ENCODE results near the gene PELO. TPM values are rescaled to one million over a fixed set of nuclear protein-coding genes. Genes with fewer than 3 reads are reported as not detected.

The PELO gene
- polyA plus RNA-seq, 1 of the 3 experiments (the other 2 are of a cell fraction): 10.7 TPM

DNA sequence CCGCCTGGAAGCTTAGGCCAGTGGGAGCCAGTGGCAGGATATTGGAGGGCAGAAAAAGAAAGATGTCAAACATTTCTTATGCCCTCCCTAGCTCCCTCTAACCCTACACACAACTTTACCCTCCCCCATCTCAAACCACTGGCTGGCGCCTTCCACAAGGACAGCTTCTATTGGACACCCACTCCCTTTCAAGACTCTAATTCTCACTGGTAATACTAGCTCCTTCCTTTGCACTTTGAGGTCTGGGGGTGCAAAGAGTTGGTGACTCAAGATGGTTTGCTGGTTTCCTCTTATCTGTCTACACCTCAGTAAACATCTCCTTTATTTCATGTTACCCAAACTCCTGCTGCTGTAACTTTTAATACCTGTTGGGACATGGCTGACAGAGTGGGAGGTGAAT, 11.6 kb upstream of the PELO start:
- no peak overlapping the region for H3K4me3 ChIP-seq (ENCODE audit: low read depth in 2 of 2, low read length in 1 of 2)
- TF ChIP-seq, protein P1, sequence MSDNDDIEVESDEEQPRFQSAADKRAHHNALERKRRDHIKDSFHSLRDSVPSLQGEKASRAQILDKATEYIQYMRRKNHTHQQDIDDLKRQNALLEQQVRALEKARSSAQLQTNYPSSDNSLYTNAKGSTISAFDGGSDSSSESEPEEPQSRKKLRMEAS (IDR thresholded peaks at IDR 0.05; ENCODE audit: low read depth): no peak
- no peak for TF ChIP-seq GABPA (IDR thresholded peaks at IDR 0.05; ENCODE audit: low read depth)
- TF ChIP-seq, protein P2, sequence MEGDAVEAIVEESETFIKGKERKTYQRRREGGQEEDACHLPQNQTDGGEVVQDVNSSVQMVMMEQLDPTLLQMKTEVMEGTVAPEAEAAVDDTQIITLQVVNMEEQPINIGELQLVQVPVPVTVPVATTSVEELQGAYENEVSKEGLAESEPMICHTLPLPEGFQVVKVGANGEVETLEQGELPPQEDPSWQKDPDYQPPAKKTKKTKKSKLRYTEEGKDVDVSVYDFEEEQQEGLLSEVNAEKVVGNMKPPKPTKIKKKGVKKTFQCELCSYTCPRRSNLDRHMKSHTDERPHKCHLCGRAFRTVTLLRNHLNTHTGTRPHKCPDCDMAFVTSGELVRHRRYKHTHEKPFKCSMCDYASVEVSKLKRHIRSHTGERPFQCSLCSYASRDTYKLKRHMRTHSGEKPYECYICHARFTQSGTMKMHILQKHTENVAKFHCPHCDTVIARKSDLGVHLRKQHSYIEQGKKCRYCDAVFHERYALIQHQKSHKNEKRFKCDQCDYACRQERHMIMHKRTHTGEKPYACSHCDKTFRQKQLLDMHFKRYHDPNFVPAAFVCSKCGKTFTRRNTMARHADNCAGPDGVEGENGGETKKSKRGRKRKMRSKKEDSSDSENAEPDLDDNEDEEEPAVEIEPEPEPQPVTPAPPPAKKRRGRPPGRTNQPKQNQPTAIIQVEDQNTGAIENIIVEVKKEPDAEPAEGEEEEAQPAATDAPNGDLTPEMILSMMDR (IDR thresholded peaks at IDR 0.05): no peak
- TF ChIP-seq RAD21 (IDR thresholded peaks at IDR 0.05; ENCODE audit: low read length): no peak
- no peak for TF ChIP-seq ELF1 (IDR thresholded peaks at IDR 0.05)
- TF ChIP-seq TEAD4 (IDR thresholded peaks at IDR 0.05; ENCODE audit: borderline replicate concordance, insufficient read depth): no peak
- TF ChIP-seq SIN3A (IDR thresholded peaks at IDR 0.05; ENCODE audit: borderline replicate concordance, low read depth, low read length): no peak
- TF ChIP-seq NFIC (IDR thresholded peaks at IDR 0.05; ENCODE audit: borderline replicate concordance): no peak
- TF ChIP-seq RXRA (IDR thresholded peaks at IDR 0.05; ENCODE audit: borderline replicate concordance, low read depth): no peak
- no peak for TF ChIP-seq RCOR1 (IDR thresholded peaks at IDR 0.05; ENCODE audit: low read length)
- TF ChIP-seq, protein P3, sequence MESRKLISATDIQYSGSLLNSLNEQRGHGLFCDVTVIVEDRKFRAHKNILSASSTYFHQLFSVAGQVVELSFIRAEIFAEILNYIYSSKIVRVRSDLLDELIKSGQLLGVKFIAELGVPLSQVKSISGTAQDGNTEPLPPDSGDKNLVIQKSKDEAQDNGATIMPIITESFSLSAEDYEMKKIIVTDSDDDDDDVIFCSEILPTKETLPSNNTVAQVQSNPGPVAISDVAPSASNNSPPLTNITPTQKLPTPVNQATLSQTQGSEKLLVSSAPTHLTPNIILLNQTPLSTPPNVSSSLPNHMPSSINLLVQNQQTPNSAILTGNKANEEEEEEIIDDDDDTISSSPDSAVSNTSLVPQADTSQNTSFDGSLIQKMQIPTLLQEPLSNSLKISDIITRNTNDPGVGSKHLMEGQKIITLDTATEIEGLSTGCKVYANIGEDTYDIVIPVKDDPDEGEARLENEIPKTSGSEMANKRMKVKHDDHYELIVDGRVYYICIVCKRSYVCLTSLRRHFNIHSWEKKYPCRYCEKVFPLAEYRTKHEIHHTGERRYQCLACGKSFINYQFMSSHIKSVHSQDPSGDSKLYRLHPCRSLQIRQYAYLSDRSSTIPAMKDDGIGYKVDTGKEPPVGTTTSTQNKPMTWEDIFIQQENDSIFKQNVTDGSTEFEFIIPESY (IDR thresholded peaks at IDR 0.05; ENCODE audit: borderline replicate concordance, low read depth): no peak
- TF ChIP-seq, protein P4, sequence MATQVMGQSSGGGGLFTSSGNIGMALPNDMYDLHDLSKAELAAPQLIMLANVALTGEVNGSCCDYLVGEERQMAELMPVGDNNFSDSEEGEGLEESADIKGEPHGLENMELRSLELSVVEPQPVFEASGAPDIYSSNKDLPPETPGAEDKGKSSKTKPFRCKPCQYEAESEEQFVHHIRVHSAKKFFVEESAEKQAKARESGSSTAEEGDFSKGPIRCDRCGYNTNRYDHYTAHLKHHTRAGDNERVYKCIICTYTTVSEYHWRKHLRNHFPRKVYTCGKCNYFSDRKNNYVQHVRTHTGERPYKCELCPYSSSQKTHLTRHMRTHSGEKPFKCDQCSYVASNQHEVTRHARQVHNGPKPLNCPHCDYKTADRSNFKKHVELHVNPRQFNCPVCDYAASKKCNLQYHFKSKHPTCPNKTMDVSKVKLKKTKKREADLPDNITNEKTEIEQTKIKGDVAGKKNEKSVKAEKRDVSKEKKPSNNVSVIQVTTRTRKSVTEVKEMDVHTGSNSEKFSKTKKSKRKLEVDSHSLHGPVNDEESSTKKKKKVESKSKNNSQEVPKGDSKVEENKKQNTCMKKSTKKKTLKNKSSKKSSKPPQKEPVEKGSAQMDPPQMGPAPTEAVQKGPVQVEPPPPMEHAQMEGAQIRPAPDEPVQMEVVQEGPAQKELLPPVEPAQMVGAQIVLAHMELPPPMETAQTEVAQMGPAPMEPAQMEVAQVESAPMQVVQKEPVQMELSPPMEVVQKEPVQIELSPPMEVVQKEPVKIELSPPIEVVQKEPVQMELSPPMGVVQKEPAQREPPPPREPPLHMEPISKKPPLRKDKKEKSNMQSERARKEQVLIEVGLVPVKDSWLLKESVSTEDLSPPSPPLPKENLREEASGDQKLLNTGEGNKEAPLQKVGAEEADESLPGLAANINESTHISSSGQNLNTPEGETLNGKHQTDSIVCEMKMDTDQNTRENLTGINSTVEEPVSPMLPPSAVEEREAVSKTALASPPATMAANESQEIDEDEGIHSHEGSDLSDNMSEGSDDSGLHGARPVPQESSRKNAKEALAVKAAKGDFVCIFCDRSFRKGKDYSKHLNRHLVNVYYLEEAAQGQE (IDR thresholded peaks at IDR 0.05; ENCODE audit: low read depth, low read length): no peak
- TF ChIP-seq FOXM1 (IDR thresholded peaks at IDR 0.05; ENCODE audit: low read depth): no peak
- no peak for TF ChIP-seq TCF12 (IDR thresholded peaks at IDR 0.05)
- no peak for TF ChIP-seq MEF2A (IDR thresholded peaks at IDR 0.05; ENCODE audit: borderline replicate concordance, low read depth)
- no peak for TF ChIP-seq FOSL2 (IDR thresholded peaks at IDR 0.05; ENCODE audit: borderline replicate concordance, low read depth)
- no peak for TF ChIP-seq MXI1 (IDR thresholded peaks at IDR 0.05; ENCODE audit: low read depth, low read length)
- TF ChIP-seq YY1 (IDR thresholded peaks at IDR 0.05; ENCODE audit: low read depth): no peak
- 88% methylated on average over 2 of the region's 2 CpGs for WGBS (ENCODE audit: low lambda C conversion rate)
- H3K27me3 ChIP-seq (ENCODE audit: insufficient read depth): no peaks in the 10 kb centered on the region
- CTCF ChIA-PET: interaction anchor here (1.0 to 1.6 kb wide), 2 partner anchors 13 to 139 kb away, joined by 3 to 5 read pairs; no protein-coding TSS in a partner anchor
- no peak overlapping the region for H3K4me2 ChIP-seq
- POLR2A ChIA-PET: no interaction called here
- no peaks in the 10 kb centered on the region for H3K36me3 ChIP-seq (replicated peaks in 1 of 2; ENCODE audit: control insufficient read depth in 1 of 2, insufficient read depth in 2 of 2, low read length in 1 of 2)
- H3K4me1 ChIP-seq (ENCODE audit: control insufficient read depth in 1 of 2, insufficient read depth in 2 of 2, low read depth in 1 of 2, low read length in 1 of 2): no peaks in the 10 kb centered on the region
- H3K9ac ChIP-seq: no peak overlapping the region
- no peak for DNase-seq
- H3K9me2 ChIP-seq: 0 out of 2 replicates have a peak, but pooled peaks cover 6% of the 10 kb centered on the region
- no peak overlapping the region for H2AFZ ChIP-seq (ENCODE audit: low read depth)
- H3K79me2 ChIP-seq (ENCODE audit: insufficient read depth): no peaks in the 10 kb centered on the region
- no peaks in the 10 kb centered on the region for H4K20me1 ChIP-seq (ENCODE audit: insufficient read depth)
- H3K27ac ChIP-seq (ENCODE audit: low read depth in 2 of 2, low read length in 1 of 2): no peak overlapping the region
- peaks cover 4% of the 10 kb centered on the region for H3F3A ChIP-seq (replicated peaks; ENCODE audit: insufficient read depth)
- no peaks in the 10 kb centered on the region for H3K9me3 ChIP-seq
